ENCODE measurements around the gene MLEC.

The MLEC gene

DNA sequence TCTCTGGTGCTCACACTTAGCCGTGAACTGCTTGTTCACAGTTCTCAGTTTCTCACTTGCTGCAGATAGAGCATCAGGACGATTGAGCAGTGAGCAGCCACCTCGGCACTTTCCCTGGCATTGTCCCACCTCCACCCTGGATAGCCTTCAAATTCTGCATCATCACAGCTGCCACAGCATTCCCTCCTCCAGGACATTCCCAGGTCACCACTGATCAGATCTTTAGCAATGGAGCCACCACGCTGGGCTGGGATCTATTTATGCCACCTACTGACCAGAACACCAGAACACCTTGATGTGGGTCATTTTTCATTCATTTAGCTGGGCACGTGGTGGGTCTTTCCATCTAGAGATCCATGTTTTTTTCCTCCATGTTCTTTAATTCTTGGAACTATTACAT lies 62.3 kb downstream of the MLEC start:
- DNase-seq (ENCODE audit: low read depth): no peak
- in situ Hi-C loops (cut with HindIII; ENCODE audit: low sequenced_read_pairs): no loop called here

DNA sequence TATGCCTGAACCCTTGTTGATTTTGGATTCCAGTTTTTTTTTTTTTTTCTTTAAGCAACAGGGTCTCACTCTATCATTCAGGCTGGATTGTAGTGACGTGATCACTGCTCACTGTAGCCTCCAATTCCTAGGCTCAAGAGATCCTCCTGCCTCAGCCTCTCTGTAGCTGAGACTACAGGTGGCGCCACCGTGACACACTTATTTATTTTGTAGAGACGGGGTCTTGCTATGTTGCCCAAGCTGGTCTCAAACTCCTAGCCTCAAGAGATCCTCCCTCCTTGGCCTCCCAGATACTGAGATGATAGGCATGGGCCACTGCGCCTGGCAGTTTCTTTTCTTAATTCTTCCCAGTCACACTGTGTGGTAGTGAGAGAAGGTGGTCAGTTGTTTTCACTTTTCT lies 63.9 kb downstream of the MLEC start:
- TF ChIP-seq, protein P1, sequence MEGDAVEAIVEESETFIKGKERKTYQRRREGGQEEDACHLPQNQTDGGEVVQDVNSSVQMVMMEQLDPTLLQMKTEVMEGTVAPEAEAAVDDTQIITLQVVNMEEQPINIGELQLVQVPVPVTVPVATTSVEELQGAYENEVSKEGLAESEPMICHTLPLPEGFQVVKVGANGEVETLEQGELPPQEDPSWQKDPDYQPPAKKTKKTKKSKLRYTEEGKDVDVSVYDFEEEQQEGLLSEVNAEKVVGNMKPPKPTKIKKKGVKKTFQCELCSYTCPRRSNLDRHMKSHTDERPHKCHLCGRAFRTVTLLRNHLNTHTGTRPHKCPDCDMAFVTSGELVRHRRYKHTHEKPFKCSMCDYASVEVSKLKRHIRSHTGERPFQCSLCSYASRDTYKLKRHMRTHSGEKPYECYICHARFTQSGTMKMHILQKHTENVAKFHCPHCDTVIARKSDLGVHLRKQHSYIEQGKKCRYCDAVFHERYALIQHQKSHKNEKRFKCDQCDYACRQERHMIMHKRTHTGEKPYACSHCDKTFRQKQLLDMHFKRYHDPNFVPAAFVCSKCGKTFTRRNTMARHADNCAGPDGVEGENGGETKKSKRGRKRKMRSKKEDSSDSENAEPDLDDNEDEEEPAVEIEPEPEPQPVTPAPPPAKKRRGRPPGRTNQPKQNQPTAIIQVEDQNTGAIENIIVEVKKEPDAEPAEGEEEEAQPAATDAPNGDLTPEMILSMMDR (IDR thresholded peaks at IDR 0.05; ENCODE audit: low read depth, low read length, missing control alignments): no peak
- no peak overlapping the region for H3K4me3 ChIP-seq (ENCODE audit: low read depth, low read length)
- in situ Hi-C loops (cut with HindIII; ENCODE audit: low sequenced_read_pairs): no loop called here
- DNase-seq (ENCODE audit: low read depth): no peak

More for the DNA sequence above, 62.3 kb downstream of the MLEC start:
- H3K4me3 ChIP-seq (ENCODE audit: low read depth, low read length): no peak overlapping the region
- TF ChIP-seq, protein P1 (IDR thresholded peaks at IDR 0.05; ENCODE audit: low read depth, low read length, missing control alignments): no peak

DNA sequence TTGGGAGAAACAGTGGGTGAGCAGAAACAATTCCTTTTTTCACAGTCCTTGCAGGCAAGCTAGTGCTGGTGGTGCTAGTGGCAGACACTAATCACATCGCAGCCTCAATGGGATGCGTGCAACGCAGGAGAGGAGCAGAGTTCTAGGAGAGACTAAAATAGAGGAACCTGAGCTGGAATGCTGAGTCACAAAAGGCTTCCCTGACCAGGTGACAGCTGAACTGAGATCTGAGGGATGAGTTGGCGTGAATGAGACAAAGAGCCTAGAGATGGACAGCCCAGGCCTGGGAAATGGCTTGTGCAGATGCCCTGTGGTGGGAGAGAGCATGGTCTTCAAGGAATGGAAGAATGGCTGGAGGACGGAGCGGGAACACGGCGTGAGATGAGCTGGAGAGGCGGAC lies 64.4 kb downstream of the MLEC start:
- H3K4me3 ChIP-seq (ENCODE audit: low read depth, low read length): no peak overlapping the region
- in situ Hi-C loops (cut with HindIII; ENCODE audit: low sequenced_read_pairs): no loop called here
- DNase-seq (ENCODE audit: low read depth): no peak
- TF ChIP-seq, protein P1 (IDR thresholded peaks at IDR 0.05; ENCODE audit: low read depth, low read length, missing control alignments): no peak
